Vagina (tissue), 2 donors: ENCODE measurements around the gene GPRC5B. TPM values are rescaled to one million over a fixed set of nuclear protein-coding genes. Genes with fewer than 3 reads are reported as not detected.

ENCODE experiments used
- DNase-seq, 2 donors: peaks; one replicate each; pipeline ENCODE4 v3.0.0-alpha.2; 2017; ENCODE audit errors: extremely low spot score in 2 of 2
- H3K27ac ChIP-seq: fragments of 200-600 bp; sonication (generic); one replicate; pipeline ENCODE4 v1.5.1; 2019
- H3K27me3 ChIP-seq: fragments of 200-600 bp; sonication (generic); one replicate; pipeline ENCODE4 v1.5.1; 2019
- H3K36me3 ChIP-seq, 2 donors: fragments of 200-600 bp; sonication (generic); one replicate each; pipeline ENCODE4 v1.5.1; 2017 to 2019
- H3K4me1 ChIP-seq: fragments of 200-600 bp; sonication (generic); one replicate; pipeline ENCODE4 v1.5.1; 2019
- H3K4me3 ChIP-seq, 2 donors: fragments of 200-600 bp; sonication (generic); 1 replicate in 1 of 2; 2 replicates in 1 of 2; pipeline ENCODE4 v1.5.1; 2016 to 2019
- H3K9me3 ChIP-seq: fragments of 200-600 bp; sonication (generic); one replicate; pipeline ENCODE4 v1.5.1; 2019
- POLR2A ChIP-seq, 2 donors: fragments of 450-650 bp; IDR thresholded peaks; one replicate each; pipeline ENCODE4 v1.6.1; 2017; ENCODE audit warnings: antibody characterized with exemption in 2 of 2, mild to moderate bottlenecking in 2 of 2, moderate library complexity in 2 of 2
- POLR2AphosphoS5 ChIP-seq, 2 donors: sonication (generic); formaldehyde crosslinking; IDR thresholded peaks; one replicate each; pipeline ENCODE4 v1.9.0; 2017; ENCODE audit warnings: antibody characterized with exemption in 2 of 2, mild to moderate bottlenecking in 2 of 2, low read depth in 1 of 2; ENCODE audit not compliant: insufficient read depth in 1 of 2
- intact Hi-C: fragments of 100-400 bp; cut with DNase I; formaldehyde crosslinking; loops from one replicate; pipeline ENCODE4 v1.15.1; 2023
- total RNA-seq: library from RNA; depleted of rRNA; stranded (reverse); fragments of >200 nt; gene quantifications from one replicate; pipeline ENCODE4 v1.2.3, GENCODE V29; 2016
- TF ChIP-seq, protein P1 (sequence below), 3 experiments: fragments of 450-650 bp in 2 of 3; fragments of 200-600 bp in 1 of 3; sonication (generic) in 1 of 3; IDR thresholded peaks; one replicate each; pipeline ENCODE4 v1.5.1; 2017 to 2019; ENCODE audit warnings: antibody characterized with exemption in 3 of 3, mild to moderate bottlenecking in 2 of 3, moderate library complexity in 2 of 3

The GPRC5B gene, protein sequence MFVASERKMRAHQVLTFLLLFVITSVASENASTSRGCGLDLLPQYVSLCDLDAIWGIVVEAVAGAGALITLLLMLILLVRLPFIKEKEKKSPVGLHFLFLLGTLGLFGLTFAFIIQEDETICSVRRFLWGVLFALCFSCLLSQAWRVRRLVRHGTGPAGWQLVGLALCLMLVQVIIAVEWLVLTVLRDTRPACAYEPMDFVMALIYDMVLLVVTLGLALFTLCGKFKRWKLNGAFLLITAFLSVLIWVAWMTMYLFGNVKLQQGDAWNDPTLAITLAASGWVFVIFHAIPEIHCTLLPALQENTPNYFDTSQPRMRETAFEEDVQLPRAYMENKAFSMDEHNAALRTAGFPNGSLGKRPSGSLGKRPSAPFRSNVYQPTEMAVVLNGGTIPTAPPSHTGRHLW
- total RNA-seq = 44.7 TPM

DNA sequence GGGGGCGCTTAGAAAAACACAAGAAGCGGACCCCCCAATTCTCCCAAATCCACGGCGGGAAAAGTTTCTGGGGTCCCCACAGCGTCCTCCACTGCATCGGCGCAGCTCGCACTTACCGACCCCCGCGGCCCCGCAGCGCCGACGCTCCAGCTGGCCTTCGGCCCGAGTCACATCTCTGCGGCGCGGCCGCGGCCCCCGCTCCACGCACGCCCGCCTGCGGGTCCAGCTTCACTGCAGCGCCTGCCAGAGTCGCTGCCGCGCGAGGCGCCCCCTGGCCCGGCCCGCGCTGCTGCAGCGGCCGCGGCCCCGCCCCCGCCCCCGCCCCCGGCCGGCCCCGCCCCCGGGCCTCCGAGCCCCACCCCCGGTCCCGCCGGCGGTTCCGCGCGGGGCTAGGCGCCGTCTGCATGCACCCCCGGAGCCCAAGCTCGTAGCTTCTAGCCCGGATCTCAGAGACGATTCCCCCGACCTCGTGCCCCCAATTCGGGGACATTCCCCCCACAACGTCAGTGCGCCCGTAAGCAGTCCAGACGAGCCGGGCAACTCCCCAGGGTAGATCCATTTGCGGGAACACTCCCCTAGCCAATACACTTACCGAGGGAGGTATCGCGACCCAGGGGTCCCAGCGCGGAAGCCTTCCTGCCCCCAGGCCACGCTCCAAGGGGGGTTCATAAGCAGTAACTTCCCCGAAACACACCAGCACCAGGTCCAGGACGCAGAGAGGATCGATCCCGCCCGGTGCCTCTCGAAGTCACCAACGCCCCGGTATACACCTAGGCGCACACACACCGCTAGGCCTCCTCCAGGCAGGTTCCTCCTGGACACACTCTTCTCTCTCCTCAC lies at the start of gene GPRC5B:
GPRC5B (minus strand) TSS at position 238 of the 840 bp plus-strand sequence. CDS start 12,003 bp downstream, outside the sequence.
- Histone ChIP-seq H3K36me3 (no peaks in the 10 kb centered on the region), H3K27ac (peak within 1 kb of the TSS; percentile 79), H3K4me3 (peak within 1 kb of the TSS; percentile 74 to 75), H3K27me3 (no peaks in the 10 kb centered on the region), H3K9me3 (no peaks in the 10 kb centered on the region), H3K4me1 (peaks cover 40% of the 10 kb centered on the region)
- intact Hi-C loops = loop anchor here (5.0 kb wide), 3 partner anchors 168 to 328 kb away; partner anchors contain the start of genes IQCK, KNOP1 and VPS35L
- TF ChIP-seq, protein P1, sequence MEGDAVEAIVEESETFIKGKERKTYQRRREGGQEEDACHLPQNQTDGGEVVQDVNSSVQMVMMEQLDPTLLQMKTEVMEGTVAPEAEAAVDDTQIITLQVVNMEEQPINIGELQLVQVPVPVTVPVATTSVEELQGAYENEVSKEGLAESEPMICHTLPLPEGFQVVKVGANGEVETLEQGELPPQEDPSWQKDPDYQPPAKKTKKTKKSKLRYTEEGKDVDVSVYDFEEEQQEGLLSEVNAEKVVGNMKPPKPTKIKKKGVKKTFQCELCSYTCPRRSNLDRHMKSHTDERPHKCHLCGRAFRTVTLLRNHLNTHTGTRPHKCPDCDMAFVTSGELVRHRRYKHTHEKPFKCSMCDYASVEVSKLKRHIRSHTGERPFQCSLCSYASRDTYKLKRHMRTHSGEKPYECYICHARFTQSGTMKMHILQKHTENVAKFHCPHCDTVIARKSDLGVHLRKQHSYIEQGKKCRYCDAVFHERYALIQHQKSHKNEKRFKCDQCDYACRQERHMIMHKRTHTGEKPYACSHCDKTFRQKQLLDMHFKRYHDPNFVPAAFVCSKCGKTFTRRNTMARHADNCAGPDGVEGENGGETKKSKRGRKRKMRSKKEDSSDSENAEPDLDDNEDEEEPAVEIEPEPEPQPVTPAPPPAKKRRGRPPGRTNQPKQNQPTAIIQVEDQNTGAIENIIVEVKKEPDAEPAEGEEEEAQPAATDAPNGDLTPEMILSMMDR (IDR thresholded peaks at IDR 0.05) = no peak
- TF ChIP-seq POLR2AphosphoS5 (IDR thresholded peaks at IDR 0.05; ENCODE audit: insufficient read depth in 1 of 2, low read depth in 1 of 2) (no peak), POLR2A (IDR thresholded peaks at IDR 0.05) (no peak)
- DNase-seq = no peak

DNA sequence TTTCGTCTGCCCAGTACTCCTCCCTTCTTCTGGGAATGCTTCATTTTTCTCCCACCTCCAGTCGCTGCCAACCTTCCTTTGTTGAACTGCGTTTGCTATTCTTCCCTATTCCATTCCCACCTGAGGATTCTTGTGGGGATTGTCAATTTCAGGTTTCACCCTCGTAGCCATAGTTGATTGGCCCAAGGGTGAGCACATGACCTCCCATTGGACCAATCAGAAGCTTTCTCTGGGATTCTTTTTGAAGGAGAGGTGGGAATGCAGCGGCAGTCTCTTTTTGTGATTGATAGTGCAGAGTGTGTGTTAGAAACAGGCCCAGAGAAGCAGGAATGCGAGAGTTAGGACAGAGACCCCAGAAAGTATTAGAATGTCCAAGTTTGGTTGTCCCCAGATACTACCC lies 49.1 kb upstream of the GPRC5B start:
- TF ChIP-seq POLR2A (IDR thresholded peaks at IDR 0.05) (no peak), POLR2AphosphoS5 (IDR thresholded peaks at IDR 0.05; ENCODE audit: insufficient read depth in 1 of 2, low read depth in 1 of 2) (no peak)
- intact Hi-C loops = no loop called here
- H3K4me1 ChIP-seq = no peaks in the 10 kb centered on the region
- no peak overlapping the region for H3K27ac ChIP-seq
- H3K9me3 ChIP-seq = no peaks in the 10 kb centered on the region
- no peaks in the 10 kb centered on the region for H3K36me3 ChIP-seq
- H3K27me3 ChIP-seq = no peaks in the 10 kb centered on the region
- no peak overlapping the region for H3K4me3 ChIP-seq
- DNase-seq = no peak

DNA sequence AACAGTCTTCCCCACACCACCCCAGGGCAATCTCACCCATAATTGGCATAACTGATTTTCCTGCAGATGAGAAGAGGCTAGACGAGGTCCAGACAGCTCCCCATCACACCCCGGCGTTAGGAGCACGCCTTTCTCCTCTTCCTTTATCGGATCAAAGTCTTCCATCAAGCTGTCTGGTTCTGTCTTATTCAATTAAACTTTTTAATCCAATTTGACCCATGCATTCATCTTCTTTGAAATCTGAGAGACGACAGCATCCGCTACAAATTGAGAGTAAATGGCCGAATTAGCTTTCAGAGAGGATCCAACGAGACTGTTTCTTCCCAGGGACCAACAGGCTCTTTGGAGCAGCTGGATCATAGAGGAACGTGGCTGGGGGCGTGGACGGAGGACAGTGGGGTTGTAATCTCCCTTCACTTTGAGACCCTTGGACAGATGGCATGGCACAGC lies 44.4 kb upstream of the GPRC5B start:
- DNase-seq = no peak
- Histone ChIP-seq H3K4me1 (no peaks in the 10 kb centered on the region), H3K27ac (no peak overlapping the region), H3K27me3 (no peaks in the 10 kb centered on the region), H3K9me3 (no peaks in the 10 kb centered on the region), H3K36me3 (no peaks in the 10 kb centered on the region), H3K4me3 (no peak overlapping the region)
- TF ChIP-seq POLR2AphosphoS5 (IDR thresholded peaks at IDR 0.05; ENCODE audit: insufficient read depth in 1 of 2, low read depth in 1 of 2) (no peak), POLR2A (IDR thresholded peaks at IDR 0.05) (no peak)
- TF ChIP-seq, protein P1 (IDR thresholded peaks at IDR 0.05) = no peak
- intact Hi-C loops = no loop called here

DNA sequence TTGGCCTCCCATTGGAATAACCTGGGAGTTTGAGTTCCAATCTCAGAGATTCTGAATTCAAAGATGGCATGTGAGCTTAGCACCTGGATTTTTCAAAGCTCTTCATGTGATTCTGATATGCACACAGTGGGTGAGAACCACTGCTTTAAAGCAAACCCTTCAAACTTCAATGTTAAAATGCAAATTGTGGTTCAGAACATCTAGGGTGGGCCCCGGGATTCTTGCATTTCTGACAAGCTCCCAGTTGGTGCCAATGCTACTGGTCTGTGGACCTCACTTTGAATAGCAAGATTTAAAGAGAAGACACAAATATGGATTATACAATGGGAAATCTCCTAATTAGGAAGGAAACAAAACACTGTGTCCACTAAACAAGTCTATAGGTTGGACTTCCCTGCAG lies 43.8 kb upstream of the GPRC5B start:
- DNase-seq = no peak

More for the DNA sequence above, 43.8 kb upstream of the GPRC5B start:
- no peaks in the 10 kb centered on the region for H3K36me3 ChIP-seq
- no peak overlapping the region for H3K27ac ChIP-seq
- no peak overlapping the region for H3K4me3 ChIP-seq
- H3K9me3 ChIP-seq = no peaks in the 10 kb centered on the region
- H3K4me1 ChIP-seq = no peaks in the 10 kb centered on the region
- TF ChIP-seq, protein P1 (IDR thresholded peaks at IDR 0.05) = no peak
- TF ChIP-seq POLR2A (IDR thresholded peaks at IDR 0.05) (no peak), POLR2AphosphoS5 (IDR thresholded peaks at IDR 0.05; ENCODE audit: insufficient read depth in 1 of 2, low read depth in 1 of 2) (no peak)
- intact Hi-C loops = no loop called here
- no peaks in the 10 kb centered on the region for H3K27me3 ChIP-seq
